Fibroblast of gingiva (primary cell): Measurements from ENCODE around the gene LAMP2.

ENCODE experiments used
- DNase-seq: peaks from one replicate; pipeline ENCODE4 v3.0.0-alpha.2; 2011; ENCODE audit warnings: low read depth

LAMP2 gene

GRCh38 chrX:120456973-120457372 lies 12.1 kb downstream of the LAMP2 start:
- DNase-seq = peak; percentile 24

GRCh38 chrX:120453985-120454384 lies 15.1 kb downstream of the LAMP2 start:
- no peak for DNase-seq

GRCh38 chrX:120452131-120452530 lies 17.0 kb downstream of the LAMP2 start:
- DNase-seq = peak; percentile 45

- DNase-seq = no peak
These were observed 18.9 kb downstream of the LAMP2 start for GRCh38 chrX:120450163-120450562.

- peak; percentile 83 for DNase-seq
These were observed 22.6 kb downstream of the LAMP2 start for GRCh38 chrX:120446498-120446897.

- DNase-seq = no peak
These were observed 29.2 kb downstream of the LAMP2 start for GRCh38 chrX:120439921-120440320.

GRCh38 chrX:120429776-120430540 lies 39.1 kb downstream of the LAMP2 start:
- peak; percentile 2 for DNase-seq

GRCh38 chrX:120428309-120428708 lies 40.8 kb downstream of the LAMP2 start:
- DNase-seq = peak; percentile 0

- DNase-seq = peak; percentile 20
These were observed 42.5 kb downstream of the LAMP2 start for GRCh38 chrX:120426599-120426998.

GRCh38 chrX:120419463-120419862 lies 49.6 kb downstream of the LAMP2 start:
- no peak for DNase-seq

GRCh38 chrX:120408168-120408567 lies 60.9 kb downstream of the LAMP2 start:
- DNase-seq = no peak

GRCh38 chrX:120406638-120407037 lies 62.5 kb downstream of the LAMP2 start:
- DNase-seq = no peak

GRCh38 chrX:120402369-120402768 lies 66.7 kb downstream of the LAMP2 start:
- DNase-seq = no peak

GRCh38 chrX:120401301-120401700 lies 67.8 kb downstream of the LAMP2 start:
- no peak for DNase-seq

GRCh38 chrX:120380699-120381098 lies 88.4 kb downstream of the LAMP2 start:
- DNase-seq = no peak

GRCh38 chrX:120379937-120380681 lies 89.0 kb downstream of the LAMP2 start:
- DNase-seq = no peak

- DNase-seq = no peak
These were observed 90.5 kb downstream of the LAMP2 start for GRCh38 chrX:120378570-120378969.
